Activated CD4-positive, alpha-beta T cell treated with anti-CD3 and anti-CD28 coated beads, Interleukin-2, amount 10 ng/mL, durations not matched to agents 7 days and 5 days (primary cell): ENCODE results near the gene MYCN. TPM values are rescaled to one million over a fixed set of nuclear protein-coding genes. Genes with fewer than 3 reads are reported as not detected.

Experiments used
- CTCF ChIA-PET: fragments of 350-600 bp; sonication (Branson Sonifier 250); formaldehyde crosslinking; loops from one replicate; lab custom pipeline; 2021; ENCODE audit warnings: antibody characterized with exemption; lab: Charles Lee
- POLR2A ChIA-PET: fragments of 350-600 bp; sonication (Branson Sonifier 250); formaldehyde crosslinking; loops from one replicate; lab custom pipeline; 2021; ENCODE audit warnings: antibody characterized with exemption; lab: Charles Lee
- DNase-seq: peaks from one replicate; pipeline ENCODE4 v3.0.0-alpha.2; 2020
- H3K27ac Mint-ChIP-seq: one replicate; pipeline ENCODE4 v1.8.0; 2021; ENCODE audit warnings: mild to moderate bottlenecking, moderate library complexity, mixed read lengths
- H3K27me3 Mint-ChIP-seq: one replicate; pipeline ENCODE4 v1.8.0; 2021; ENCODE audit warnings: mixed read lengths
- H3K36me3 Mint-ChIP-seq: one replicate; pipeline ENCODE4 v1.8.0; 2021; ENCODE audit warnings: low read depth, mixed read lengths
- H3K4me1 Mint-ChIP-seq: one replicate; pipeline ENCODE4 v1.8.0; 2021; ENCODE audit warnings: mixed read lengths
- H3K4me3 Mint-ChIP-seq: one replicate; pipeline ENCODE4 v1.8.0; 2021; ENCODE audit warnings: mild to moderate bottlenecking, moderate library complexity, mixed read lengths
- H3K9me3 Mint-ChIP-seq: one replicate; pipeline ENCODE4 v1.8.0; 2021; ENCODE audit warnings: mixed read lengths
- total RNA-seq, 2 experiments: library from RNA; stranded (reverse); gene quantifications; one replicate each; pipeline ENCODE4 v1.2.3, GENCODE V29; 2021

Gene MYCN
- total RNA-seq, 2 experiments from 2014 or later: not detected

DNA sequence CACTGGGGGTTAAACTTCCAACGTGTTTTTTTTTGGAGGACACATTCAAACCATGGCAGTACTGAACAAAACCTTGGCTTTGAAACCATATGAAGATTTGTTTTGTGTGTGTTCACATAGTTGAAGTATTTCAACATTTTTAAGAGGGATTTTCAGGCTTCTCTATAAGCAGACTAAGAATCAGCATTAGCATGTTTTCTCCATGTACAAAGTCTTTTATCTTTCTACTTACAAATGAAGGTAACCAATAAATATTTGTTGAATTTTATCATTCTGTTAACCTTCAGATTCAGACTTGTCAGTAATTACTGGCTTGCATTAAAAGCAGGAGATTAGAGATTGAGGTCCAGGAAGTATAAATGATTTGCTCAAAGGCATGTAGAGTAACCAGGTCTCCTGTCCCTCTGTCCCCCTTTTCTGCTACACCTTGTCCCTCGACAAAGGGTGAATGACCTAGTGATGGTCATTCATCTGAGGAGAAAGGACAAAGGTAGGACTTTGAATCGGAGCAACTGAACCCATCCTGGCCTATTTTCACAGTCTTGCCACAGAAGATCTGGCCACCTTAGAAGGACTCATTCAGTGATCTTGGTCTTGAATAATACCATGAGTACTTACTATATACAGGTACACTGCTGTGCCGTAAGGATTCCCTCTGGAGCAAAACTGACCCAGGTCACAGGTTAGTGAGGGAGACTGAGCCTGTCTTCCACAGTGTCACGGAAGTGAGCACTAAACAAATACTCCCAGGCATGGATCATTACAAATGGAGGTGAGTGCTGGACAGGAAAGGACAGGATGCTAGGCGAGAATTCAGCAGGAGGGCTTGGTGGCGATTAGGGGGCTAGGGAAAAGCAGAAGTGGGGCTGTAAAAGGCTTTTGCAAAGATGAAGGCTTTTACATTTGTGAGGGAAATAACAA is 2.2 kb upstream of the MYCN start:
- peaks cover 52% of the 10 kb centered on the region for H3K27me3 Mint-ChIP-seq
- H3K27ac Mint-ChIP-seq: no peak overlapping the region
- no peak overlapping the region for H3K4me3 Mint-ChIP-seq
- POLR2A ChIA-PET: no interaction called here
- DNase-seq: no peak
- H3K4me1 Mint-ChIP-seq: peaks cover 17% of the 10 kb centered on the region
- CTCF ChIA-PET: interaction anchor here (1.5 kb wide), 1 partner anchor 78 kb away, joined by 4 read pairs; no protein-coding TSS in a partner anchor
- no peaks in the 10 kb centered on the region for H3K9me3 Mint-ChIP-seq
- H3K36me3 Mint-ChIP-seq: no peaks in the 10 kb centered on the region

DNA sequence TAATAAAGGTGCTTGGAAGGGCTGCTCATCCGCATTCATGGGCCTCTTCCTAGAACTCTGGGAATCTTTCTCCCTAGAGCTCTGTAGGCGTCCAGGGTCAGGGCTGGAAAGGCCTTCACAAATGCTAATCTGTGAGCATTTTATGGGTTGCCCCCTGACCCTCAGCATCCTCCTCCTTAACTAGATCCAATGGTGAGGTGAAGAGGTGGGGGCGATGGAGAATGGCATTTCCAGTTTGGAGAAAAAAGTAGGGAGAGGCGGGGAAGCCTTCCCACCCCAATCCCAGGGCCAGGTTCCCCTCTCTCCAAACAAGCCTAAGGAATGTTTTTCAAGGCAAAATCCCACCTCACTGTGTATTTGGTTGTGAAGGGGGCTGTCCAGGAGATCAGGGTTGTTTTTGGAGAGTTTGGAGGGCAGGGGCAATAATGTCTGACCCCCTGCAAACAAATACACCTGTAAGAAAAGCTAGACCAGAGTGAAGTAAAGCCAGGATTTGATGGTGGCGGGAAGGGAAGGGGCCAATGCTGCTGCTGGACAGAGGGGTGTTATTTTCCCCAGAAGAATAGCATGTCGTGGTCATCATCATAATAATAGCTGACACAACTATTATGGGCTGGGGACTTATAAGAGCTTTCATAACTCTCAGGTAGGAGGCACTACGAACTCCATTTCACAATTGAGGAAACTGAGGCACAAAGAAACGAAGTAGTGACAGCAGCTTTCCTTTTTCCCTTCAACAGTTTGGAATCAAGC is 1.4 kb upstream of the MYCN start:
- Mint-ChIP-seq H3K36me3 (no peaks in the 10 kb centered on the region), H3K27me3 (peaks cover 60% of the 10 kb centered on the region), H3K27ac (no peak overlapping the region), H3K9me3 (no peaks in the 10 kb centered on the region), H3K4me1 (peaks cover 23% of the 10 kb centered on the region), H3K4me3 (no peak overlapping the region)
- ChIA-PET CTCF (interaction anchor here (1.1 to 1.5 kb wide), 3 partner anchors 10 to 343 kb away, joined by 3 to 4 read pairs (median 3); no protein-coding TSS in a partner anchor), POLR2A (no interaction called here)
- no peak for DNase-seq

DNA sequence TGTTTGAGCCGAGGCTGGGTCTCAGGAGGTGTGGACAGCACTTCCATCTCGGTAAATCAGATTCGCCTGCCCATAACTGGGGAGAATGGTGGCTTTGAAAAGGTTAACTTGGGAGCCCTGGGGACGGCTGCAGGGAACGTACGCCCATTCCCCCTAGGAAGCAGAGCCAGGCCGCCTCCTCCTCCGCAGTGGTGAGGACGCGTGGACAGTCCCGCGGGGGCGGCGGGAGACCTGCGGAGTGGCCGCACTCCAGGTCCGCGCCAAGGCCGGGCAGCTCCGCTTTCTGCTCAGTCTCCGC is 845 bp upstream of the MYCN start:
- CTCF ChIA-PET: interaction anchor here (1.1 to 1.5 kb wide), 3 partner anchors 9 to 342 kb away, joined by 3 to 4 read pairs (median 3); no protein-coding TSS in a partner anchor
- Mint-ChIP-seq H3K4me1 (peaks cover 23% of the 10 kb centered on the region), H3K4me3 (peak overlapping the region; percentile 40), H3K27ac (no peak overlapping the region), H3K27me3 (peaks cover 66% of the 10 kb centered on the region), H3K9me3 (no peaks in the 10 kb centered on the region), H3K36me3 (no peaks in the 10 kb centered on the region)
- POLR2A ChIA-PET: no interaction called here
- no peak for DNase-seq

DNA sequence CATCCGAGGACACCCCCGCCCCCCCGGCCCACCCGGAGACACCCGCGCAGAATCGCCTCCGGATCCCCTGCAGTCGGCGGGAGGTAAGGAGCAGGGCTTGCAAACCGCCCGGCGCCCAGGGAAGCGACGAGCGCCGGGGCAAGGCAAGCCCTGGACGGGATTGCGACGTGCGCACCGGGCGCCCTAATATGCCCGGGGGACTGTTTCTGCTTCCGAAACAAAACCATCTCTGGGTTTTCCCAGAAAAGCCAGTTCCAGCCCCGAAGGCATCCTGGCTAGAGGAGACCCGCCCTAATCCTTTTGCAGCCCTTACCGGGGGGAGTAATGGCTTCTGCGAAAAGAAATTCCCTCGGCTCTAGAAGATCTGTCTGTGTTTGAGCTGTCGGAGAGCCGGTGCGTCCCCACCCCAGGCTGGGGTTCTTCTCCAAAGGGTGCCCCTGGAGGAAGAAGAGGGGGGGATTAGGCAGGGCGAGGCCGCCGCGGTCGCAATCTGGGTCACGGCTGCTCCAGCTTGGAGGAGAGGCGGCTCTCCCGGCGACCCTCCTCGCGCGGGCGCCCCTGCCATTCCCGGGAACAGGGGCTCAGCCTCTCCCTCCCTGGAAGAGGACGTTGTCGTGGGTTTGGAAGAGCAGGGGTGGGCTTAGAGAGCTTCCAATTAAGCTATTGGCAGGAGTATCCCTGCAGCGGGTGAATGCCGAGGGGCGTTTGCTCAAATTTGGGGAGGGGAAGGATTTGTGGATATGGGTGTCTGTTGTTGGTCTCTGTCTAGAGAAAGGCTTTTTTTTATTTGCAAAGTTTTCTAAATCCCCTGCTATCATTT is 521 bp downstream of the MYCN start:
- Mint-ChIP-seq H3K27ac (no peak overlapping the region), H3K36me3 (no peaks in the 10 kb centered on the region), H3K27me3 (peaks cover 72% of the 10 kb centered on the region), H3K4me3 (peak overlapping the region; percentile 7), H3K4me1 (peaks cover 23% of the 10 kb centered on the region), H3K9me3 (no peaks in the 10 kb centered on the region)
- POLR2A ChIA-PET: no interaction called here
- CTCF ChIA-PET: interaction anchor here (0.6 kb wide), 1 partner anchor 11 kb away, joined by 3 read pairs; no protein-coding TSS in a partner anchor
- no peak for DNase-seq

DNA sequence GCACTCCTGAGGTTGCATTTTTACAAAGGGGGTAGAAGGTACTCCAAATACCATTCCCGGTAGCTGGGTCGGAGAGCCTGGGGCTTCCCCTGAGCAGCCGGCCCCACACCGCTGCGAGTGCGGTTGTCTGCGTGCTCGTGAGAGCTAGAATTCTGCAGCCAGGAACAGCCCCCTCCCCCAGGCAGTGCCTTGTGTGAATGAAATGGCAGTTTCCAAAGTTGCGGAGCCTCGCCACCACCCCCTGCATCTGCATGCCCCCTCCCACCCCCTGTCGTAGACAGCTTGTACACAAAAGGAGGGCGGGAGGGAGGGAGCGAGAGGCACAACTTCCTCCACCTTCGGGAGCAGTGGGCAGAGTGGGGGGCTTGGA is 1.1 kb downstream of the MYCN start:
- H3K4me3 Mint-ChIP-seq: no peak overlapping the region
- DNase-seq: no peak
- POLR2A ChIA-PET: no interaction called here

DNA sequence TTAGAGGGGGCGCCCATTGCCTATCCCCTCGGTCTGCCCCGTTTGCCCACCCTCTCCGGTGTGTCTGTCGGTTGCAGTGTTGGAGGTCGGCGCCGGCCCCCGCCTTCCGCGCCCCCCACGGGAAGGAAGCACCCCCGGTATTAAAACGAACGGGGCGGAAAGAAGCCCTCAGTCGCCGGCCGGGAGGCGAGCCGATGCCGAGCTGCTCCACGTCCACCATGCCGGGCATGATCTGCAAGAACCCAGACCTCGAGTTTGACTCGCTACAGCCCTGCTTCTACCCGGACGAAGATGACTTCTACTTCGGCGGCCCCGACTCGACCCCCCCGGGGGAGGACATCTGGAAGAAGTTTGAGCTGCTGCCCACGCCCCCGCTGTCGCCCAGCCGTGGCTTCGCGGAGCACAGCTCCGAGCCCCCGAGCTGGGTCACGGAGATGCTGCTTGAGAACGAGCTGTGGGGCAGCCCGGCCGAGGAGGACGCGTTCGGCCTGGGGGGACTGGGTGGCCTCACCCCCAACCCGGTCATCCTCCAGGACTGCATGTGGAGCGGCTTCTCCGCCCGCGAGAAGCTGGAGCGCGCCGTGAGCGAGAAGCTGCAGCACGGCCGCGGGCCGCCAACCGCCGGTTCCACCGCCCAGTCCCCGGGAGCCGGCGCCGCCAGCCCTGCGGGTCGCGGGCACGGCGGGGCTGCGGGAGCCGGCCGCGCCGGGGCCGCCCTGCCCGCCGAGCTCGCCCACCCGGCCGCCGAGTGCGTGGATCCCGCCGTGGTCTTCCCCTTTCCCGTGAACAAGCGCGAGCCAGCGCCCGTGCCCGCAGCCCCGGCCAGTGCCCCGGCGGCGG is 1.7 kb downstream of the MYCN start:
- Mint-ChIP-seq H3K4me3 (no peak overlapping the region), H3K27me3 (peaks cover 64% of the 10 kb centered on the region), H3K9me3 (no peaks in the 10 kb centered on the region), H3K4me1 (peaks cover 23% of the 10 kb centered on the region), H3K27ac (no peak overlapping the region), H3K36me3 (no peaks in the 10 kb centered on the region)
- DNase-seq: no peak
- ChIA-PET CTCF (no interaction called here), POLR2A (no interaction called here)

More for the DNA sequence above, 1.1 kb downstream of the MYCN start:
- Mint-ChIP-seq H3K4me1 (peaks cover 23% of the 10 kb centered on the region), H3K36me3 (no peaks in the 10 kb centered on the region), H3K9me3 (no peaks in the 10 kb centered on the region), H3K27ac (no peak overlapping the region), H3K27me3 (peaks cover 70% of the 10 kb centered on the region)
- CTCF ChIA-PET: interaction anchor here (0.6 kb wide), 1 partner anchor 12 kb away, joined by 3 read pairs; no protein-coding TSS in a partner anchor

DNA sequence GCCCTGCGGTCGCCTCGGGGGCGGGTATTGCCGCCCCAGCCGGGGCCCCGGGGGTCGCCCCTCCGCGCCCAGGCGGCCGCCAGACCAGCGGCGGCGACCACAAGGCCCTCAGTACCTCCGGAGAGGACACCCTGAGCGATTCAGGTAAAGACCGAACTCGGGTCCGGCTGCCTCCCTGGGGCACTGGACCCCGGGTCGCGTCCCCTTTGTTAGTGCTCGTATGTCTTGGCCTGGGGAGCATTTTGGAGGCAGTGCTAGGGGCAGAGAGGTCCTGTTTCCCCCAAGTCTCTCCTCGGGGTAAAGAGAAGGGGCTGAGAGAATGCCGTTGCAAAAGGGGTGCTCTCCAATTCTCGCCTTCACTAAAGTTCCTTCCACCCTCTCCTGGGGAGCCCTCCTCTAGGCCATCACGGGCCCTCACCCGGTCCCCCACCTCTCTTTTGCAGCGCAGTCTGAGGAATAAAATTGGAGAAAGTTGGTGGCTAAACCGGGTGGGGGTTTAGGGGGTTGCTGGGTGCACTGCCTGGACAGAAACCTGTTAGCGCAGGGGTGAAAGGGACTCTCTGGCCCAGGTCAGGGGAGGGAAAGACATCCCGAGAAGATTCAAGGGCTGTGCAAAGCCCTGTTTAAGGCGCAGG is 2.5 kb downstream of the MYCN start:
- Mint-ChIP-seq H3K27ac (no peak overlapping the region), H3K36me3 (no peaks in the 10 kb centered on the region), H3K4me1 (peaks cover 23% of the 10 kb centered on the region), H3K27me3 (peaks cover 62% of the 10 kb centered on the region), H3K9me3 (no peaks in the 10 kb centered on the region), H3K4me3 (no peak overlapping the region)
- ChIA-PET CTCF (no interaction called here), POLR2A (no interaction called here)
- DNase-seq: no peak

DNA sequence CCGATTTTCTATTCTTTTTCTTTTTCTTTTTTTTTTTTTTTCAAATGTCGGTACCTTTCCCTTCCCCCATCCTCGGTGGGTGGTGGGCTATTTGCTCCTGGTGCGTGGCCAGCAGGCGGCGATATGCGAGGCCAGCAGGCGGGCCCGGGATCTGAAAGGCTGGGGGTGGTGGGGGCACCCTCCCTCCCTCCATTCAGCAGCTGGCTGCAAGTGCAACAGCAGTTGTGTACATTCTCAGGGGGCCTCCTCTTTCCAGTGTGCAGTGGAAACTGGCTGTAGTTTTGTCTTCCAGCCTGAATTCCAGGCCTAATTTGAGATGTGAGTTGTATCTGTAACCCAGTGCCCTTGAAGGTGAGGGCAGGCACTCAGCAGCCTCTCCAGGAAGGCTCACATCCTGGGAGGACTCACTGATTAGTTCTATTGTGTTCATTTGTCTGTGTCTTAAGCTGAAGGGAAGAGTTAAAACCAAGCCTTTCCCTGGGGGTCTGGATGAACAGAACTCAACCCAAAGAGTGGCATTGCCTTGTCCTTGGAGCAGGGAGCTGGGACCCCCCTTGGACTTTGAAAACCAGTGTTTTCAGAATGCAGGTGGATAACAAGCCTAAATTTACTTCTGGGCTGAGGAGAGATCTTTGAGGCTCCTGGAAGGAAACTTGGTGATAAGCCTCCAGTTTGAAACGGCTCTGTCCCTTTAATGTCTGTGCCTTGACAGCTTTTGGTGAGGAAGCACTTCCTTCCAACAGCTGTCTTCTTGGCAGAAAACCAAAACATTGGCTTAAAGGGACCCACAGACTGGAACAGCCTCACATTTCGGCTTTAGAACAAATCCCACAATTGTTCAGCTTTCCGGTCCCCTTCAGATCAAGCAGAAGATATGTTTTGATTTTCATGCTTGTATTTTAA is 3.3 kb downstream of the MYCN start:
- no peaks in the 10 kb centered on the region for H3K36me3 Mint-ChIP-seq
- CTCF ChIA-PET: interaction anchor here (1.5 kb wide), 1 partner anchor 10 kb away, joined by 4 read pairs; no protein-coding TSS in a partner anchor
- peaks cover 23% of the 10 kb centered on the region for H3K4me1 Mint-ChIP-seq
- POLR2A ChIA-PET: no interaction called here
- DNase-seq: no peak
- no peak overlapping the region for H3K27ac Mint-ChIP-seq
- no peak overlapping the region for H3K4me3 Mint-ChIP-seq
- peaks cover 56% of the 10 kb centered on the region for H3K27me3 Mint-ChIP-seq
- no peaks in the 10 kb centered on the region for H3K9me3 Mint-ChIP-seq

DNA sequence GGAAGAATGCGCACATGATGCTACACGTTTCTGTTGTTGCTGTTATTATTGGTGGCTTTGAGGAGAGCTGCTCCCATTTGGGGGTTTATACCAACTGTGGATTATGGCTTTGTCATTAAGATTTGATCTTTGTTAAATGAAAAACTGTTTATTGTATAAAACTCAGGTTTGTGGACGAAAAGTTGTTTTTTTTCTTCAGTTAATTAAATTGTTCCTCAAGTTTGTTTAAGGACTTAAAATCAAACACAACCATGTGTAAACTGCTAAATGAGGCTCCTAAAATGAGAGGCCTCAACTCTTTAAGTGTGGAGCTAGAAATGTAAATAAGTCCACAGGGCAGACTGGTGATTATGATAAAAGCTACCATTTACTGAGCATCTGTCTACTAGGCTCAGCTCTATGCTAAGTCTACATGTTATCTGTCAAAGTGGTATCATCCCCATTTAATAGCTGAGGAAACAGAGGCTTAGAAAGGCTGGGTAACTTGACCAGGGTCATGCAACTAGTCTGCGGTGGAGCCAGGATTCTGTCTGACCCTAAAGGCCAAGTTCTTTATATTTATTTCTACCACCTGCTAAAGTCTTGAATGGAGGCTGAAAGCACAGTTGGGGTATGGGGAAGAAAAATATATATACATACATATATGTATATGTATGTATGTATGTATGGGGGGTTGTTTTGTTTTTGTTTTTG is 4.1 kb downstream of the MYCN start:
- POLR2A ChIA-PET: no interaction called here
- Mint-ChIP-seq H3K4me3 (no peak overlapping the region), H3K9me3 (no peaks in the 10 kb centered on the region), H3K27me3 (peaks cover 47% of the 10 kb centered on the region), H3K36me3 (no peaks in the 10 kb centered on the region), H3K27ac (no peak overlapping the region), H3K4me1 (peaks cover 20% of the 10 kb centered on the region)
- CTCF ChIA-PET: interaction anchor here (0.6 to 1.5 kb wide), 2 partner anchors 9 to 29 kb away, joined by 3 to 4 read pairs; no protein-coding TSS in a partner anchor
- no peak for DNase-seq

DNA sequence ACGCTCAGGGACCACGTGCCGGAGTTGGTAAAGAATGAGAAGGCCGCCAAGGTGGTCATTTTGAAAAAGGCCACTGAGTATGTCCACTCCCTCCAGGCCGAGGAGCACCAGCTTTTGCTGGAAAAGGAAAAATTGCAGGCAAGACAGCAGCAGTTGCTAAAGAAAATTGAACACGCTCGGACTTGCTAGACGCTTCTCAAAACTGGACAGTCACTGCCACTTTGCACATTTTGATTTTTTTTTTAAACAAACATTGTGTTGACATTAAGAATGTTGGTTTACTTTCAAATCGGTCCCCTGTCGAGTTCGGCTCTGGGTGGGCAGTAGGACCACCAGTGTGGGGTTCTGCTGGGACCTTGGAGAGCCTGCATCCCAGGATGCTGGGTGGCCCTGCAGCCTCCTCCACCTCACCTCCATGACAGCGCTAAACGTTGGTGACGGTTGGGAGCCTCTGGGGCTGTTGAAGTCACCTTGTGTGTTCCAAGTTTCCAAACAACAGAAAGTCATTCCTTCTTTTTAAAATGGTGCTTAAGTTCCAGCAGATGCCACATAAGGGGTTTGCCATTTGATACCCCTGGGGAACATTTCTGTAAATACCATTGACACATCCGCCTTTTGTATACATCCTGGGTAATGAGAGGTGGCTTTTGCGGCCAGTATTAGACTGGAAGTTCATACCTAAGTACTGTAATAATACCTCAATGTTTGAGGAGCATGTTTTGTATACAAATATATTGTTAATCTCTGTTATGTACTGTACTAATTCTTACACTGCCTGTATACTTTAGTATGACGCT is 5.8 kb downstream of the MYCN start:
- POLR2A ChIA-PET: no interaction called here
- Mint-ChIP-seq H3K27ac (no peak overlapping the region), H3K27me3 (peaks cover 39% of the 10 kb centered on the region), H3K4me3 (no peak overlapping the region), H3K4me1 (peaks cover 13% of the 10 kb centered on the region), H3K9me3 (no peaks in the 10 kb centered on the region), H3K36me3 (no peaks in the 10 kb centered on the region)
- CTCF ChIA-PET: no interaction called here
- DNase-seq: no peak
